NCI-H146 (cell line): ENCODE data around the gene ANKRD11.
A peak's percentile ranks its signal among the peaks of the same experiment; 100 is the strongest.
"Not testable (repeated sequence)": the region's sequence is repeated elsewhere in the genome, so short reads cannot be mapped to it uniquely, and the experiment has no call there.

Experiments used
- DNase-seq: peaks from one replicate; lab custom pipeline; 2025; lab: John Stamatoyannopoulos, UW

Gene ANKRD11

GRCh38 chr16:89264800-89265550, 225.4 kb downstream of the ANKRD11 start:
- no peak for DNase-seq

- no peak for DNase-seq
Measured at GRCh38 chr16:89261691-89262563, 228.4 kb downstream of the ANKRD11 start.

- not testable (repeated sequence) for DNase-seq
Measured at GRCh38 chr16:89259901-89260300, 230.5 kb downstream of the ANKRD11 start.

GRCh38 chr16:89257757-89258465, 232.4 kb downstream of the ANKRD11 start:
- DNase-seq, result no peak

GRCh38 chr16:89257281-89257731, 233.1 kb downstream of the ANKRD11 start:
- DNase-seq, result peak; percentile 20

GRCh38 chr16:89256651-89257254, 233.6 kb downstream of the ANKRD11 start:
- peak; percentile 45 for DNase-seq

GRCh38 chr16:89253548-89254287, 236.6 kb downstream of the ANKRD11 start:
- no peak for DNase-seq

GRCh38 chr16:89248196-89248982, 242.0 kb downstream of the ANKRD11 start:
- no peak for DNase-seq

- peak; percentile 44 for DNase-seq
Measured at GRCh38 chr16:89247734-89248075, 242.7 kb downstream of the ANKRD11 start.

GRCh38 chr16:89246903-89247733, 243.2 kb downstream of the ANKRD11 start:
- DNase-seq, result peak; percentile 74

GRCh38 chr16:89246383-89246902, 243.9 kb downstream of the ANKRD11 start:
- no peak for DNase-seq

GRCh38 chr16:89244754-89245153, 245.6 kb downstream of the ANKRD11 start:
- no peak for DNase-seq

GRCh38 chr16:89244264-89244663, 246.1 kb downstream of the ANKRD11 start:
- not testable (repeated sequence) for DNase-seq

- DNase-seq, result no peak
Measured at GRCh38 chr16:89243664-89244063, 246.7 kb downstream of the ANKRD11 start.

GRCh38 chr16:89242795-89243200, 247.6 kb downstream of the ANKRD11 start:
- peak; percentile 40 for DNase-seq

- peak; percentile 67 for DNase-seq
Measured at GRCh38 chr16:89241187-89242007, 249.0 kb downstream of the ANKRD11 start.

GRCh38 chr16:89237733-89238132, 252.6 kb downstream of the ANKRD11 start:
- DNase-seq, result no peak
